ENCODE measurements around the gene NCOA5.
A peak's percentile ranks its signal among the peaks of the same experiment; 100 is the strongest.

Gene NCOA5

DNA sequence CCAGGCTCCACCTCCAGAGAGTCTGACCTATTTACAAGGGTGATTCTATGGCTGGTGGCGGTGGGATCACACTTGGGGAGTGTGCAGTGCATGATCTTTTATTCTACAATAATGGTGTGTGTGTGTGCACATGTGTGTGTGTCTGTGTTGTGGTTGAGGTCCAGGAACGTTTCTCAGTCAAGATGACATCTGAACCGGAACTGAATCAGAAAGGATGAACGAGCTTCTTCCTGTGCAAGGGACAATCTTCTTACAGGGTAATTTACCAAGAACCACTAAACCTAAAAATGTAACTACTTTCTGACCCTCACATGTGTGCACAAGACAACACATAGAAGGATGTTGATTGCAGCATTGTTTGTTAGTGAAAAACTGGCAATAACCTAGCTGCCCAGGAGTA, 72.5 kb downstream of the NCOA5 start:
- no peak for DNase-seq (ENCODE audit: low read depth in 2 of 2)

DNA sequence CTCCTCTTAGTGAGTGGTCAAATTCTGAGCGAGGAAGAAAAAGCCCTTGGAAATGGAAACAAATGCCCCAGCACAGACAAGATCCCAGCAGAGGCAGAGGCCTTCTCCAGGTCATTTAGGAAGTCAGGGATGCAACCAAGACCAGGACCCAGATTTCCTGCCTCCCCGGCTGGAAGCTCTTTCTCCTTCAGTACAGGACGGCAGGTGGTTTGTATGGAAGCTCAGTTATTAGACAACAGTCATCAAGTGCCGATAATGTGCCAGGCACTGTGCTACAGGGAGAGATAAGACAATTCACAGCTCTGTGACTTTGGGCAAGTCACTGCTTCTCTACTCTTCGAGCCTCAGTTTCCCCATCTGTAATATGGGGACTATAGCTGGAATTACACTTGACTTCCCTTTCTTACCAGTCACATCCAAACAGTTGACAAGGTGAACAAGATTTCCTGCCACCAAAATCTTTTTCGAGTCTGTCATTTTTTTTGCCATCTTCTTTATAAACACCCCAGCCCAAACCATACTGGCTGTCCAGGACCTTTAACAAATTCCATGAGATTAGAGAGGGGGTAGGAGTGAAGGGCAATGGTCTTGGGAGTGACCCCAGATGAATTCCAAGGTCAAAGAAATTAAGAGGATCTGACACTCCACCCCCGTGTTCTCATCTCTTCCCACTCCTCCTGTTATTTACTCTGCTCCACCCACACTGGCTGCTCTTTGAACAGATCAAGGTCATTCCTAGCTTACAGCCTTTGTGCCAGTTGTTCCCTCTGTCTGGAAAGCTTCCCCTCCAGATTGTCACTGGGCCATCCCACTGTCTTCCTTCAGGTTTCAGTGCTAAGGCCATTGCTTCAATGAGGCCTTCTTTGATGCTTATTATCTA, 75.0 kb downstream of the NCOA5 start:
- no peak for DNase-seq (ENCODE audit: low read depth in 2 of 2)

DNA sequence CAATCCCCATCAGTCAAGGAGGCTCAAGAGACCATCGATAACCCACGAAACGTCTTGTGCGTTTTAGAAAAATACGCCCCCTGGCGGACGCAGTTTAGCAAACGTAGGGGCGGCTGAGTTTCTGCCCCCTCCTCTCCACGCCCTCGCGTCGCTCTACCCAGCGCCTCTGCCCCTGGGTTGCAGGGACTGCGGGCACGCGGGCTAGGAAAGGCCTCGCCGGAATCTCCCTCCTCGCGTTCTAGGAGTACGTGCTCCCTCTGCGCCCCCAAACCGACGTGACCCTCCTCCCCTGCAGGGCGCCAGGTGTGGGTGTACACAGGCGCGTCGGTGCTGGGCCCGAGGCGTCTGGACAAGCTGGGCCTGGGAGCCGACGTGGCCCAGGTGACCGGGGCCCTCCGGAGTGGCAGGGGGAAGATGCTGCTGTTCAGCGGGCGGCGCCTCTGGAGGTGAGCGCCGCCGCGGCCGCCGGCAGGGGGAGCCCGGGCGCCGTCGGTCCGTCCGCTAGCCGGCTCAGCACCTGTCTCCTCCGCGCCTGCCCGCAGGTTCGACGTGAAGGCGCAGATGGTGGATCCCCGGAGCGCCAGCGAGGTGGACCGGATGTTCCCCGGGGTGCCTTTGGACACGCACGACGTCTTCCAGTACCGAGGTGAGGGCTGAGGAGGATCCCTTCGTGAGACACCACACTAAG, 75.8 kb downstream of the NCOA5 start:
- DNase-seq (ENCODE audit: low read depth in 2 of 2), result peak; percentile 27 to 38

DNA sequence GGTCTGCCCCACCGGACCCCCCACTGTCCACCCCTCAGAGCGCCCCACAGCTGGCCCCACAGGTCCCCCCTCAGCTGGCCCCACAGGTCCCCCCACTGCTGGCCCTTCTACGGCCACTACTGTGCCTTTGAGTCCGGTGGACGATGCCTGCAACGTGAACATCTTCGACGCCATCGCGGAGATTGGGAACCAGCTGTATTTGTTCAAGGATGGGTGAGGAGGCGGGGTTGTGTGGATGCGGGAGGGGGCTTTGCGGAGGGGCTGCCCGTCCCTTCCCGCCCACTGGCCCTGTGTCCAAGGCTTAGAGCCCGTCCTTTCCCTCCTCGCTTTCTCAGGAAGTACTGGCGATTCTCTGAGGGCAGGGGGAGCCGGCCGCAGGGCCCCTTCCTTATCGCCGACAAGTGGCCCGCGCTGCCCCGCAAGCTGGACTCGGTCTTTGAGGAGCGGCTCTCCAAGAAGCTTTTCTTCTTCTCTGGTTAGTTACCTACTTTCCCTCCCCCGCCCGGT, 76.4 kb downstream of the NCOA5 start:
- no peak for DNase-seq (ENCODE audit: low read depth in 2 of 2)

DNA sequence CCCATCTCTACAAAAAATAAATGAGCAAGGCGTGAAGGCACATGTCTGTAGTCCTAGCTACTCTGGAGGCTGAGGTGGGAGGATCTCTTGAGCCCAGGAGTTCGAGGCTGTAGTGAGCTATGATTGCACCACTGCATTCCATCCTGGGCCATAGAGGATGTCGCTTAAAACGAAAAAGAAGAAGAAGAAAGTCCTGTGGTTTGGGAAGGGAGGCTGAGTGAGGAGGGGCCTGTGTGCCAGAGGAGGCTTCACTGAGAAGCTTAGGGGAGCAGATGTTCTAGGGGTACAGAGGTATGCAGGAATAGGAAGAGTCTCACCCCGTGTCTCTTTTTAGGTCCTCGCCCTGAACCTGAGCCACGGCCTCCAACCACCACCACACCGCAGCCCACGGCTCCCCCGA, 76.8 kb downstream of the NCOA5 start:
- no peak for DNase-seq (ENCODE audit: low read depth in 2 of 2)

DNA sequence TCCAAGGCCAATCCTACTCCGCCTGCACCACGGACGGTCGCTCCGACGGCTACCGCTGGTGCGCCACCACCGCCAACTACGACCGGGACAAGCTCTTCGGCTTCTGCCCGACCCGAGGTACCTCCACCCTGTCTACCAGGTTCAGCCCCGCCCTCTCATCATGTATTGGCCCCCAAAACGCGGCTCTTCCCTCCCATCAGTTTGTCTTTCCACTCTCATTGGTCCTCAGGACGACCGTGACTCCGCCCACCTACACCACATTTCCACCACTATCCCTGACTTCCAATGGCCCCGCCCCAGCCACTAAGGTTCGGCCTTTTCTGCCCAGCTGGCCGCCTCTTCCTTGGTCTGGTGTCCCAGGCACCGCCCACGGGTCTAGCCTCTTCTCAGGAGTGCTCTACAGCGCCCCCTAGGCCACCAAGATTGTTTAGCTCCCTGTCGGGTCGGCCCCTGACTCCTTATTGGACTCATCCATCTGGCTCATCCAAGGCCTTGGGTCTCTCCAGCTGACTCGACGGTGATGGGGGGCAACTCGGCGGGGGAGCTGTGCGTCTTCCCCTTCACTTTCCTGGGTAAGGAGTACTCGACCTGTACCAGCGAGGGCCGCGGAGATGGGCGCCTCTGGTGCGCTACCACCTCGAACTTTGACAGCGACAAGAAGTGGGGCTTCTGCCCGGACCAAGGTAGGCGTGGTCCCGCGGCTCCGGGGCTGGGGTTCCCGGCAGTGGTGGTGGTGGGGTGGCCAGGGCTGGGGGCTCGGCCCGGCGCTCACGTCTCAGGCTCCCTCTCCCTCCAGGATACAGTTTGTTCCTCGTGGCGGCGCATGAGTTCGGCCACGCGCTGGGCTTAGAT, 77.9 kb downstream of the NCOA5 start:
- no peak for DNase-seq (ENCODE audit: low read depth in 2 of 2)
